ENCODE measurements around the gene DIRAS1.

Gene DIRAS1

GRCh38 chr19:2720777-2721569 is at the start of gene DIRAS1:
Gene DIRAS1, minus strand, starts transcription at chr19:2721372. Its CDS starts 3,566 bp downstream, at chr19:2717806.
- no peak for DNase-seq

GRCh38 chr19:2770055-2771013 is 49.2 kb upstream of the DIRAS1 start:
- DNase-seq: no peak

- no peak for DNase-seq
Observed at GRCh38 chr19:2769218-2769617, 48.0 kb upstream of the DIRAS1 start.

- no peak for DNase-seq
Observed at GRCh38 chr19:2768365-2769132, 47.4 kb upstream of the DIRAS1 start.

GRCh38 chr19:2767688-2768087 is 46.5 kb upstream of the DIRAS1 start:
- no peak for DNase-seq

GRCh38 chr19:2766594-2767372 is 45.6 kb upstream of the DIRAS1 start:
- no peak for DNase-seq

- no peak for DNase-seq
Observed at GRCh38 chr19:2765376-2765775, 44.2 kb upstream of the DIRAS1 start.

GRCh38 chr19:2764945-2765344 is 43.8 kb upstream of the DIRAS1 start:
- DNase-seq: no peak

GRCh38 chr19:2763687-2764086 is 42.5 kb upstream of the DIRAS1 start:
- DNase-seq: no peak

GRCh38 chr19:2762783-2763496 is 41.8 kb upstream of the DIRAS1 start:
- no peak for DNase-seq

GRCh38 chr19:2761876-2762782 is 41.0 kb upstream of the DIRAS1 start:
- DNase-seq: no peak

- DNase-seq: no peak
Observed at GRCh38 chr19:2761309-2761677, 40.1 kb upstream of the DIRAS1 start.

- DNase-seq: no peak
Observed at GRCh38 chr19:2759965-2760364, 38.8 kb upstream of the DIRAS1 start.

GRCh38 chr19:2759362-2759761 is 38.2 kb upstream of the DIRAS1 start:
- no peak for DNase-seq

GRCh38 chr19:2758601-2759313 is 37.6 kb upstream of the DIRAS1 start:
- DNase-seq: no peak

- no peak for DNase-seq
Observed at GRCh38 chr19:2756921-2757881, 36.0 kb upstream of the DIRAS1 start.

- no peak for DNase-seq
Observed at GRCh38 chr19:2756477-2756876, 35.3 kb upstream of the DIRAS1 start.

- DNase-seq: no peak
Observed at GRCh38 chr19:2755811-2756210, 34.6 kb upstream of the DIRAS1 start.

GRCh38 chr19:2755448-2755705 is 34.2 kb upstream of the DIRAS1 start:
- DNase-seq: no peak
